Liver (tissue), 9 donors: ENCODE data around the gene SLC12A3. TPM values are rescaled to one million over a fixed set of nuclear protein-coding genes. Genes with fewer than 3 reads are reported as not detected.

Source experiments
- DNase-seq: peaks from one replicate; pipeline ENCODE4 v3.0.0-alpha.2; 2017; ENCODE audit warnings: low spot score
- H3K27ac ChIP-seq, 2 donors: one replicate each; pipeline ENCODE4 v1.7.0; 2013; ENCODE audit warnings: inconsistent platforms in 2 of 2, low read length in 2 of 2, control low read depth in 1 of 2, low read depth in 1 of 2, mild to moderate bottlenecking in 1 of 2
- H3K27me3 ChIP-seq, 4 donors: one replicate each; pipeline versions ENCODE4 v1.6.1 to v1.7.0; 2013; ENCODE audit warnings: low read length in 3 of 4, inconsistent platforms in 1 of 4, mild to moderate bottlenecking in 1 of 4, moderate library complexity in 1 of 4; ENCODE audit not compliant: control insufficient read depth in 4 of 4, insufficient read depth in 4 of 4
- H3K36me3 ChIP-seq, 4 donors: one replicate each; pipeline versions ENCODE4 v1.6.1 to v1.7.0; 2013; ENCODE audit warnings: low read length in 3 of 4, mild to moderate bottlenecking in 3 of 4, low read depth in 1 of 4, moderate library complexity in 1 of 4; ENCODE audit not compliant: control insufficient read depth in 4 of 4, insufficient read depth in 3 of 4
- H3K4me1 ChIP-seq, 4 donors: one replicate each; pipeline versions ENCODE4 v1.6.1 to v1.7.0; 2013; ENCODE audit warnings: low read length in 3 of 4, mild to moderate bottlenecking in 3 of 4, moderate library complexity in 1 of 4; ENCODE audit not compliant: control insufficient read depth in 4 of 4, insufficient read depth in 4 of 4
- H3K4me3 ChIP-seq, 3 donors: one replicate each; pipeline versions ENCODE4 v1.6.1 to v1.7.0; 2013; ENCODE audit warnings: low read length in 3 of 3, control low read depth in 1 of 3, low read depth in 1 of 3, mild to moderate bottlenecking in 1 of 3
- H3K9ac ChIP-seq, 2 donors: one replicate each; pipeline ENCODE4 v1.7.0; 2013; ENCODE audit warnings: low read length in 2 of 2, mild to moderate bottlenecking in 2 of 2, moderate library complexity in 2 of 2, control low read depth in 1 of 2, low read depth in 1 of 2
- H3K9me3 ChIP-seq, 4 donors: one replicate each; pipeline versions ENCODE4 v1.6.1 to v1.7.0; 2013; ENCODE audit warnings: low read length in 3 of 4; ENCODE audit not compliant: control insufficient read depth in 4 of 4
- ATF3 ChIP-seq: IDR thresholded peaks from 2 replicates; pipeline ENCODE4 v1.6.1; 2016; ENCODE audit warnings: antibody characterized with exemption
- CTCF ChIP-seq: fragments of 150-350 bp; IDR thresholded peaks from 2 replicates; pipeline ENCODE4 v1.5.1; 2017; ENCODE audit warnings: improper control_type of control experiment, low read depth, low read length; ENCODE audit not compliant: missing input control
- EGR1 ChIP-seq, 2 donors: IDR thresholded peaks; 2 replicates each; pipeline ENCODE4 v1.6.1; 2016 to 2018; ENCODE audit warnings: antibody characterized with exemption in 2 of 2, low read depth in 2 of 2
- FOXA1 ChIP-seq: IDR thresholded peaks from 2 replicates; pipeline ENCODE4 v1.6.1; 2016; ENCODE audit warnings: antibody characterized with exemption
- FOXA2 ChIP-seq: IDR thresholded peaks from 2 replicates; pipeline ENCODE4 v1.6.1; 2016; ENCODE audit warnings: antibody characterized with exemption
- HNF4A ChIP-seq, 2 donors: conservative IDR thresholded peaks; 2 replicates each; pipeline ENCODE4 v1.6.1; 2016; ENCODE audit warnings: antibody characterized with exemption in 2 of 2, mild to moderate bottlenecking in 2 of 2
- HNF4G ChIP-seq: IDR thresholded peaks from 2 replicates; pipeline ENCODE4 v1.6.1; 2016; ENCODE audit warnings: antibody characterized with exemption
- MAX ChIP-seq: IDR thresholded peaks from 2 replicates; pipeline ENCODE4 v1.6.1; 2016; ENCODE audit warnings: antibody characterized with exemption
- RAD21 ChIP-seq, 2 donors: IDR thresholded peaks; 2 replicates each; pipeline ENCODE4 v1.6.1; 2016; ENCODE audit warnings: antibody characterized with exemption in 2 of 2, mild to moderate bottlenecking in 2 of 2
- REST ChIP-seq: IDR thresholded peaks from 2 replicates; pipeline ENCODE4 v1.6.1; 2016; ENCODE audit warnings: antibody characterized with exemption, mild to moderate bottlenecking
- RXRA ChIP-seq, 2 donors: IDR thresholded peaks; 2 replicates each; pipeline ENCODE4 v1.6.1; 2017 to 2018; ENCODE audit warnings: antibody characterized with exemption in 2 of 2, mild to moderate bottlenecking in 1 of 2
- SP1 ChIP-seq: IDR thresholded peaks from 2 replicates; pipeline ENCODE4 v1.6.1; 2018; ENCODE audit warnings: antibody characterized with exemption, mild to moderate bottlenecking
- TAF1 ChIP-seq: conservative IDR thresholded peaks from 2 replicates; pipeline ENCODE4 v1.6.1; 2016; ENCODE audit warnings: antibody characterized with exemption, mild to moderate bottlenecking
- YY1 ChIP-seq: IDR thresholded peaks from 2 replicates; pipeline ENCODE4 v1.6.1; 2016; ENCODE audit warnings: antibody characterized with exemption, mild to moderate bottlenecking
- ZBTB33 ChIP-seq: IDR thresholded peaks from 2 replicates; pipeline ENCODE4 v1.6.1; 2016; ENCODE audit warnings: antibody characterized with exemption
- WGBS: extraction: QIAGEN DNeasy Blood & Tissue Kit; methylation state at CpG from one replicate; pipeline ENCODE4 v1.1.7; 2013; 5-methylcytosine and 5-hydroxymethylcytosine counted together
- polyA plus RNA-seq, 2 donors: library from polyadenylated mRNA; stranded (reverse) in 1 of 2; unstranded in 1 of 2; fragments of 200-250 nt in 1 of 2; fragments of >200 nt in 1 of 2; fragmentation: Nextera tagmentation in 1 of 2; extraction: Ambion mirVana in 1 of 2; gene quantifications; one replicate each; pipeline versions ENCODE4 v1.2.1 to v1.2.3, GENCODE V29; 2013 to 2015
- total RNA-seq, 2 donors: library from RNA; depleted of rRNA; stranded (reverse); fragments of >200 nt; gene quantifications; one replicate each; pipeline ENCODE4 v1.2.3, GENCODE V29; 2014
- donor health status: healthy.
- donor health status: healthy.
- donor health status: healthy.
- donor health status: healthy.
- donor health status: healthy.

Gene SLC12A3
- total and polyA plus RNA-seq, 4 donors = 0.09 TPM; not detected in 3

- no peaks in the 10 kb centered on the region for H3K9me3 ChIP-seq
- no peak overlapping the region for H3K9ac ChIP-seq
- no peak for TF ChIP-seq REST
- no peak for TF ChIP-seq RXRA (IDR thresholded peaks at IDR 0.05)
- TF ChIP-seq HNF4A (conservative IDR thresholded peaks at IDR 0.05) = no peak
- no peak for TF ChIP-seq CTCF
- no peak for TF ChIP-seq FOXA1
- no peak for TF ChIP-seq SP1
- no peak for TF ChIP-seq HNF4G
- TF ChIP-seq FOXA2 = no peak
- TF ChIP-seq RAD21 (IDR thresholded peaks at IDR 0.05) = no peak
- no peak for TF ChIP-seq YY1
- no peak for TF ChIP-seq MAX
- no peak for TF ChIP-seq ZBTB33
- TF ChIP-seq ATF3 = no peak
- TF ChIP-seq EGR1 (IDR thresholded peaks at IDR 0.05; ENCODE audit: low read depth in 2 of 2) = no peak
- TF ChIP-seq TAF1 = no peak
- DNase-seq = no peak
- no peak overlapping the region for H3K4me3 ChIP-seq
- H3K27me3 ChIP-seq = no peaks in the 10 kb centered on the region
- H3K36me3 ChIP-seq = peaks cover 31 to 86% (median 81%) of the 10 kb centered on the region in 4 donors
- H3K4me1 ChIP-seq = peaks cover 3 to 41% (median 28%) of the 10 kb centered on the region in 4 donors
- 80% methylated on average over 8 of the region's 8 CpGs for WGBS
- no peak overlapping the region for H3K27ac ChIP-seq
Observed at GRCh38 chr16:56938664-56939513, 73.9 kb downstream of the SLC12A3 start.
